ENCODE data around the gene SEC14L5.

Gene SEC14L5

GRCh38 chr16:4931381-4931780 lies 26.7 kb upstream of the SEC14L5 start:
- no peak for DNase-seq (ENCODE audit: low spot score)

- no peak for DNase-seq (ENCODE audit: low spot score)
Measured at GRCh38 chr16:4933433-4933832, 24.7 kb upstream of the SEC14L5 start.

- DNase-seq (ENCODE audit: low spot score), result no peak
Measured at GRCh38 chr16:4933871-4934395, 24.2 kb upstream of the SEC14L5 start.

- no peak for DNase-seq (ENCODE audit: low spot score)
Measured at GRCh38 chr16:4934591-4934990, 23.5 kb upstream of the SEC14L5 start.

GRCh38 chr16:4935241-4935855 lies 22.8 kb upstream of the SEC14L5 start:
- no peak for DNase-seq (ENCODE audit: low spot score)

GRCh38 chr16:4936181-4936990 lies 21.7 kb upstream of the SEC14L5 start:
- DNase-seq (ENCODE audit: low spot score), result peak; percentile 72

- peak; percentile 83 for DNase-seq (ENCODE audit: low spot score)
Measured at GRCh38 chr16:4936991-4937781, 20.9 kb upstream of the SEC14L5 start, which contains the start of gene PPL. Gene PPL, minus strand, starts transcription at chr16:4937148. Its CDS starts 103 bp downstream, at chr16:4937045.

- DNase-seq (ENCODE audit: low spot score), result no peak
Measured at GRCh38 chr16:4937782-4938682, 20.1 kb upstream of the SEC14L5 start.

- DNase-seq (ENCODE audit: low spot score), result no peak
Measured at GRCh38 chr16:4938683-4939030, 19.5 kb upstream of the SEC14L5 start.

GRCh38 chr16:4940719-4941118 lies 17.4 kb upstream of the SEC14L5 start:
- DNase-seq (ENCODE audit: low spot score), result no peak

- no peak for DNase-seq (ENCODE audit: low spot score)
Measured at GRCh38 chr16:4942481-4942880, 15.6 kb upstream of the SEC14L5 start.

GRCh38 chr16:4944333-4945281 lies 13.5 kb upstream of the SEC14L5 start:
- no peak for DNase-seq (ENCODE audit: low spot score)

- DNase-seq (ENCODE audit: low spot score), result no peak
Measured at GRCh38 chr16:4945560-4946502, 12.3 kb upstream of the SEC14L5 start.

- no peak for DNase-seq (ENCODE audit: low spot score)
Measured at GRCh38 chr16:4946917-4947316, 11.2 kb upstream of the SEC14L5 start.

GRCh38 chr16:4947722-4948503 lies 10.2 kb upstream of the SEC14L5 start:
- DNase-seq (ENCODE audit: low spot score), result peak; percentile 89

GRCh38 chr16:4948903-4949766 lies 9.0 kb upstream of the SEC14L5 start:
- DNase-seq (ENCODE audit: low spot score), result no peak

GRCh38 chr16:4949986-4950385 lies 8.1 kb upstream of the SEC14L5 start:
- DNase-seq (ENCODE audit: low spot score), result no peak
